Urothelium cell line (cell line): ENCODE measurements around the gene MTURN.

Source experiments
- DNase-seq: peaks from one replicate; pipeline ENCODE4 v3.0.0; 2011; ENCODE audit warnings: low spot score, mixed read lengths
- FAIRE-seq: peaks from 2 replicates; lab custom pipeline; 2011; peaks lifted over from hg19 to GRCh38; lab: Jason Lieb, UNC

The MTURN gene

GRCh38 chr7:30200591-30200990, 65.8 kb downstream of the MTURN start:
- FAIRE-seq (peak; percentile 69), DNase-seq (no peak)

- no peak for DNase-seq
- peak; percentile 9 for FAIRE-seq
Observed at GRCh38 chr7:30201161-30201666, 66.4 kb downstream of the MTURN start.

- FAIRE-seq (no peak), DNase-seq (no peak)
Observed at GRCh38 chr7:30201921-30202320, 67.1 kb downstream of the MTURN start.

GRCh38 chr7:30202671-30203070, 67.9 kb downstream of the MTURN start:
- no peak for DNase-seq
- FAIRE-seq, result no peak

- FAIRE-seq (peak; percentile 95), DNase-seq (peak; percentile 96)
Observed at GRCh38 chr7:30206491-30206890, 71.7 kb downstream of the MTURN start.

- DNase-seq (peak; percentile 50), FAIRE-seq (peak; percentile 53)
Observed at GRCh38 chr7:30206942-30207341, 72.2 kb downstream of the MTURN start.

GRCh38 chr7:30207376-30207775, 72.6 kb downstream of the MTURN start:
- FAIRE-seq, result peak; percentile 66
- DNase-seq, result no peak

- FAIRE-seq (no peak), DNase-seq (no peak)
Observed at GRCh38 chr7:30209951-30210350, 75.2 kb downstream of the MTURN start.
